Neural cell (in vitro differentiated cells): ENCODE data around the gene PXDN.

Experiments used
- EP300 ChIP-seq: fragments of 450-650 bp; conservative IDR thresholded peaks from 2 replicates; pipeline ENCODE4 v1.6.1; 2014; ENCODE audit warnings: antibody characterized with exemption, mild to moderate bottlenecking, moderate library complexity; ENCODE audit not compliant: poor library complexity, severe bottlenecking
- EZH2 ChIP-seq: fragments of 200-600, 300-800 bp; shearing (Covaris generic), sonication (generic); IDR thresholded peaks from 2 replicates; pipeline ENCODE4 v1.6.1; 2014; ENCODE audit warnings: antibody characterized with exemption, low read length, borderline replicate concordance, mild to moderate bottlenecking; ENCODE audit not compliant: insufficient read depth, poor library complexity, severe bottlenecking
- POLR2AphosphoS5 ChIP-seq: IDR thresholded peaks from 2 replicates; pipeline ENCODE4 v1.6.1; 2012
- SMC3 ChIP-seq: fragments of 450-650 bp; conservative IDR thresholded peaks from 2 replicates; pipeline ENCODE4 v1.6.1; 2014; ENCODE audit warnings: antibody characterized with exemption, mild to moderate bottlenecking, moderate library complexity; ENCODE audit not compliant: poor library complexity
- TF ChIP-seq, protein P1 (sequence below): fragments of 450-650 bp; IDR thresholded peaks from 2 replicates; pipeline ENCODE4 v1.5.1; 2014; ENCODE audit warnings: antibody characterized with exemption, mild to moderate bottlenecking, moderate library complexity; ENCODE audit not compliant: poor library complexity, severe bottlenecking
- TF ChIP-seq, protein P2 (sequence below): IDR thresholded peaks from 2 replicates; pipeline ENCODE4 v1.6.1; 2012; ENCODE audit warnings: borderline replicate concordance

DNA sequence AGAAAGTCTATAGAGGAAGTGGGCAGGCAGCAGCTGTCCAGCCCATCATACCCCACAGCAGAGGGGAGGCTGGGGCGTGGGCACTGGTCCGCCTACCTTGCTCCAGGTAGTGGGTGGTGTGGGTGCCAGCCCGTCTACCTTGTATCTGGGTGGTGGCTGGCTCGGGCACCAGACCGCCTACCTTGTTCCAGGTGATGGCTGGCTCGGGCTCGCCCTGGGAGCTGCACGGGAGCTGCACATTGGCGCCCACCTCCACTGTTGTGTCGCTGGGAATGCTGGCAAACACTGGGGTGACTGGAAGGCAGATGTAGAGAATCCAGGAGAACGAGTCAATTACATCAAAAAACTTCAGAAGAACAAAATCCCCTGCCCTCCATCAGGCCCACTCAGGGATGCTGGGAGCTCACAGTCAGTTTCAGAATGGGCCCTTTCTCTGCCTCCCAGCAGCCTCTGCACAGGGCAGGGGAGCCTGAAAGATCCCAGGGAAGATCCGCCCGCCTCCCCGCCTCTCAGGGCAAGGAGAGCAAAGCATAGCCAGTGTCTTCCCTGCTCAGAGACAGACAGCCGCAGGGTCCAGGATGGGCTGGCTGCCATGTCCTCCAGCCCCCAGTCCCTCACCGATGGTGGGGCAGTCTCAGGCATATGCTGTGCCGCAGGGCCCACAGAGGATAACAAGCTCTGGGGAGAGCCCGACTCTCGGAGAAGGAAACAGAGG, 82.3 kb downstream of the PXDN start:
- TF ChIP-seq POLR2AphosphoS5 (no peak), EZH2 (no peak), EP300 (no peak), SMC3 (no peak)
- TF ChIP-seq, protein P1, sequence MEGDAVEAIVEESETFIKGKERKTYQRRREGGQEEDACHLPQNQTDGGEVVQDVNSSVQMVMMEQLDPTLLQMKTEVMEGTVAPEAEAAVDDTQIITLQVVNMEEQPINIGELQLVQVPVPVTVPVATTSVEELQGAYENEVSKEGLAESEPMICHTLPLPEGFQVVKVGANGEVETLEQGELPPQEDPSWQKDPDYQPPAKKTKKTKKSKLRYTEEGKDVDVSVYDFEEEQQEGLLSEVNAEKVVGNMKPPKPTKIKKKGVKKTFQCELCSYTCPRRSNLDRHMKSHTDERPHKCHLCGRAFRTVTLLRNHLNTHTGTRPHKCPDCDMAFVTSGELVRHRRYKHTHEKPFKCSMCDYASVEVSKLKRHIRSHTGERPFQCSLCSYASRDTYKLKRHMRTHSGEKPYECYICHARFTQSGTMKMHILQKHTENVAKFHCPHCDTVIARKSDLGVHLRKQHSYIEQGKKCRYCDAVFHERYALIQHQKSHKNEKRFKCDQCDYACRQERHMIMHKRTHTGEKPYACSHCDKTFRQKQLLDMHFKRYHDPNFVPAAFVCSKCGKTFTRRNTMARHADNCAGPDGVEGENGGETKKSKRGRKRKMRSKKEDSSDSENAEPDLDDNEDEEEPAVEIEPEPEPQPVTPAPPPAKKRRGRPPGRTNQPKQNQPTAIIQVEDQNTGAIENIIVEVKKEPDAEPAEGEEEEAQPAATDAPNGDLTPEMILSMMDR, result no peak
- TF ChIP-seq, protein P2, sequence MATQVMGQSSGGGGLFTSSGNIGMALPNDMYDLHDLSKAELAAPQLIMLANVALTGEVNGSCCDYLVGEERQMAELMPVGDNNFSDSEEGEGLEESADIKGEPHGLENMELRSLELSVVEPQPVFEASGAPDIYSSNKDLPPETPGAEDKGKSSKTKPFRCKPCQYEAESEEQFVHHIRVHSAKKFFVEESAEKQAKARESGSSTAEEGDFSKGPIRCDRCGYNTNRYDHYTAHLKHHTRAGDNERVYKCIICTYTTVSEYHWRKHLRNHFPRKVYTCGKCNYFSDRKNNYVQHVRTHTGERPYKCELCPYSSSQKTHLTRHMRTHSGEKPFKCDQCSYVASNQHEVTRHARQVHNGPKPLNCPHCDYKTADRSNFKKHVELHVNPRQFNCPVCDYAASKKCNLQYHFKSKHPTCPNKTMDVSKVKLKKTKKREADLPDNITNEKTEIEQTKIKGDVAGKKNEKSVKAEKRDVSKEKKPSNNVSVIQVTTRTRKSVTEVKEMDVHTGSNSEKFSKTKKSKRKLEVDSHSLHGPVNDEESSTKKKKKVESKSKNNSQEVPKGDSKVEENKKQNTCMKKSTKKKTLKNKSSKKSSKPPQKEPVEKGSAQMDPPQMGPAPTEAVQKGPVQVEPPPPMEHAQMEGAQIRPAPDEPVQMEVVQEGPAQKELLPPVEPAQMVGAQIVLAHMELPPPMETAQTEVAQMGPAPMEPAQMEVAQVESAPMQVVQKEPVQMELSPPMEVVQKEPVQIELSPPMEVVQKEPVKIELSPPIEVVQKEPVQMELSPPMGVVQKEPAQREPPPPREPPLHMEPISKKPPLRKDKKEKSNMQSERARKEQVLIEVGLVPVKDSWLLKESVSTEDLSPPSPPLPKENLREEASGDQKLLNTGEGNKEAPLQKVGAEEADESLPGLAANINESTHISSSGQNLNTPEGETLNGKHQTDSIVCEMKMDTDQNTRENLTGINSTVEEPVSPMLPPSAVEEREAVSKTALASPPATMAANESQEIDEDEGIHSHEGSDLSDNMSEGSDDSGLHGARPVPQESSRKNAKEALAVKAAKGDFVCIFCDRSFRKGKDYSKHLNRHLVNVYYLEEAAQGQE, result no peak
